ENCODE data around the gene JAML. TPM values are rescaled to one million over a fixed set of nuclear protein-coding genes. Genes with fewer than 3 reads are reported as not detected.

JAML gene
- 1 to 10 TPM in 5 of 6 donors, under 1 TPM in 1; 0.64 to 8.1 (median 3.3) TPM for polyA plus RNA-seq (ENCODE audit: low read depth in 6 of 6)

GRCh38 chr11:118224511-118225188, at the start of gene JAML:
TSS of gene JAML (minus strand) at chr11:118225011. CDS start at chr11:118214866, 10,145 bp downstream.
- Mint-ChIP-seq H3K9me3 (no peaks in the 10 kb centered on the region), H3K4me3 (peak within 1 kb of the TSS in 3 of 8 donors; percentile 23 to 81 (median 79)), H3K27me3 (peaks cover 7 to 29% (median 13%) of the 10 kb centered on the region in 3 donors), H3K36me3 (no peaks in the 10 kb centered on the region), H3K4me1 (peaks cover 40 to 60% (median 54%) of the 10 kb centered on the region in 3 donors), H3K27ac (peak within 1 kb of the TSS in 1 of 6 donors; percentile 58)
- peak; percentile 23 for DNase-seq
- peak; percentile 45 to 55 for ATAC-seq (ENCODE audit: low read depth in 2 of 2)

GRCh38 chr11:118274186-118274585, 49.4 kb upstream of the JAML start:
- Mint-ChIP-seq H3K9me3 (peaks cover 0 to 2% (median 0%) of the 10 kb centered on the region in 7 donors), H3K36me3 (no peaks in the 10 kb centered on the region), H3K27ac (peak overlapping the region in 1 of 6 donors; percentile 32), H3K4me3 (no peak overlapping the region), H3K27me3 (peaks cover 53 to 68% (median 58%) of the 10 kb centered on the region in 3 donors), H3K4me1 (no peaks in the 10 kb centered on the region)
- no peak for ATAC-seq (ENCODE audit: low read depth in 2 of 2)
- no peak for DNase-seq

- H3K27me3 Mint-ChIP-seq, result peaks cover 48 to 75% (median 59%) of the 10 kb centered on the region in 3 donors
- DNase-seq (no peak), ATAC-seq (ENCODE audit: low read depth in 2 of 2) (no peak)
- H3K4me1 Mint-ChIP-seq, result no peaks in the 10 kb centered on the region
- H3K9me3 Mint-ChIP-seq, result peaks cover 0 to 2% (median 0%) of the 10 kb centered on the region in 7 donors
- peak overlapping the region in 1 of 6 donors; percentile 20 for H3K27ac Mint-ChIP-seq
- H3K36me3 Mint-ChIP-seq, result no peaks in the 10 kb centered on the region
- H3K4me3 Mint-ChIP-seq, result no peak overlapping the region
Measured at GRCh38 chr11:118272001-118272400, 47.2 kb upstream of the JAML start.

DNA sequence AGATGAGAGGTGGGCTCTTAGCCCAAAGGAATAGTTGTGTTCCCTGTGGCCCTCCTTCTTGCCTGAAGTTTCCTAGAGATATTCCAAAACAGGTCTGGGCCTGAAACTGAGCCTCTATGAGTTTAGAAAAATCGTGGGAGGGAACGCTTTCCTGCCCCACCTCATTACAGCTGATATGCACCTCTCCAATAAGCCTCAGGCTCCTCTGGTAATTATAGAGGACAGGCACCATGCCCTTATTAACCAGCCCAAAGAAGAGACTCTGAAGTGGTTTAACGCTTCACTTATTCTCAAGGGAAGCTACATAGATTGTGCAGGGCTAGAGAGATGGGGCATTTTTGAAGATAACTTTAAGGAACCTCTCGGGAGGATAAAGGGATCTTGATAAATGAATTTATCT, 42.7 kb upstream of the JAML start:
- DNase-seq (no peak), ATAC-seq (ENCODE audit: low read depth in 2 of 2) (peak; percentile 28 to 41)
- Mint-ChIP-seq H3K27ac (peak overlapping the region in 1 of 6 donors; percentile 8), H3K9me3 (peaks cover 0 to 2% (median 0%) of the 10 kb centered on the region in 7 donors), H3K27me3 (peaks cover 61 to 74% (median 67%) of the 10 kb centered on the region in 3 donors), H3K4me1 (peaks cover 6 to 12% (median 9%) of the 10 kb centered on the region in 3 donors), H3K4me3 (no peak overlapping the region), H3K36me3 (no peaks in the 10 kb centered on the region)

GRCh38 chr11:118265954-118266353, 41.1 kb upstream of the JAML start:
- H3K4me1 Mint-ChIP-seq, result peaks cover 6 to 12% (median 9%) of the 10 kb centered on the region in 3 donors
- H3K36me3 Mint-ChIP-seq, result no peaks in the 10 kb centered on the region
- H3K4me3 Mint-ChIP-seq, result no peak overlapping the region
- ATAC-seq (ENCODE audit: low read depth in 2 of 2) (no peak), DNase-seq (no peak)
- peaks cover 65 to 73% (median 72%) of the 10 kb centered on the region in 3 donors for H3K27me3 Mint-ChIP-seq
- no peaks in the 10 kb centered on the region for H3K9me3 Mint-ChIP-seq
- H3K27ac Mint-ChIP-seq, result no peak overlapping the region

DNA sequence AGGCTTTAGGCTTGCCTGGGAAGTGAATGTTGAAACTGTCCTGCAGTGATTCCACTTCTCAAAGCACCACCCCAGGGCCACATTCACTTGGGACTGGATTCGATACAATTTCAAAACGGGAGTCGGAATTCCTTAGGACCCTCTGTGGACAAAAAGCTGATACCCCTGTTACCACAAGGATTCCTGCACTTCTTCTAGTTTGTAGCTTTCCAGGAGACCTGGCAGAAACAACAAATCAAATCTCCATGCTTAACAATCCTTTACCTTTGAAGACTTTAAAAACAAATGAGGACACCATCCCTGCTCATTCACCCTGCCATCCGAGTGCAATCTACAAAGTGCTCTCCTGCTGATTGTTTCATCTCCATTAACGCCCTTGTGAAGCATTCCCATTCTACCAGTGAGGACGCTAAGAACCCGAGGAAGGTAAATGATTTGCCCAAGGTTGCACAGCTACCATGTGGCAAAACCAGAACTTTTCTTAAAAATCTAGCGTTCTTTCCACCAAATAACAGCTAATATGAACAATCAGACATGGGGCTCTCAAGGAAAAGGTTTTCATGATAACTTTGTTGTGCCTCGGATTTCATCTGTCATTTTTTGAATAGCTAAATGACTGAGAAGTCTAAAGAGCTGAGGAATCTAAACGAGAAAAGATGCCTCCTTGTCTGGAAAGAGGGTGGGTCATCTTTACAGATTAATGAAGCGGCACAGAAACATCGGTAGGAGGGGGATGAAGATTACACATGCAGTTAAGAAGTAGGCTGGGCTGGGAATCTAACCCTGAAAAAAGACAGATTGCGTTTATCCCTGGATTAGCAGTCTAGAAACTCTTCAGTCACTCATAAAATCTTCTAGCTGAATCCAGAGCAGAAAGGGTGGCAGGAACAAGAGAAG, 40.0 kb upstream of the JAML start:
- no peak for ATAC-seq (ENCODE audit: low read depth in 2 of 2)
- H3K27ac Mint-ChIP-seq, result no peak overlapping the region

GRCh38 chr11:118263695-118264568, 39.1 kb upstream of the JAML start, which contains the start of gene MPZL2:
TSS of gene MPZL2 (minus strand) at chr11:118264297. CDS start at chr11:118264153, 144 bp downstream.
- DNase-seq (no peak), ATAC-seq (ENCODE audit: low read depth in 2 of 2) (peak; percentile 27 to 51)
- H3K36me3 Mint-ChIP-seq, result no peaks in the 10 kb centered on the region
- peaks cover 0 to 5% (median 0%) of the 10 kb centered on the region in 7 donors for H3K9me3 Mint-ChIP-seq
- peak within 1 kb of the TSS in 6 of 8 donors; percentile 11 to 78 (median 60) for H3K4me3 Mint-ChIP-seq
- peaks cover 6 to 12% (median 9%) of the 10 kb centered on the region in 3 donors for H3K4me1 Mint-ChIP-seq
- H3K27me3 Mint-ChIP-seq, result peaks cover 54 to 66% (median 61%) of the 10 kb centered on the region in 3 donors
- H3K27ac Mint-ChIP-seq, result peak within 1 kb of the TSS in 1 of 6 donors; percentile 16

More for the DNA sequence above, 40.0 kb upstream of the JAML start:
- Mint-ChIP-seq H3K4me3 (peak overlapping the region in 4 of 8 donors; percentile 43 to 78 (median 60)), H3K4me1 (peaks cover 6 to 12% (median 9%) of the 10 kb centered on the region in 3 donors), H3K27me3 (peaks cover 62 to 65% (median 62%) of the 10 kb centered on the region in 3 donors), H3K36me3 (no peaks in the 10 kb centered on the region), H3K9me3 (no peaks in the 10 kb centered on the region)
- no peak for DNase-seq

DNA sequence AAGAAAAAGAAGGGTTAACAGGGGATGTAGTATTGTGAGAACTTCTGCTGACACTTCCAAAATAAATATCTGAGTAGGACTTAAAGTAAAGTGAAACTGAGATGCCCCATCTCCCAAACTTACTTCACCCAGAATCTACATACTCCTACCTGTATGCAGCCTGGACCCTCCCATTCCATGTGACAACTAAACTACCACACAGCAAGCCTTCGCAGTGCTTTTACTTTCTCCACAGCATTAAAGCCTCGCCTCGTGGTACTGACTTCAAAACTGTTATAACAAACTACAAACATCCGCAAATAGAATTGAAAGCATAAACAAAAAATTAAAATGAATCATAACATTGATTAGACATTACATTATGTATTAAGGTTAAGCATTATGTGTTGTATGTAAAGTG, 38.3 kb upstream of the JAML start:
- H3K27ac Mint-ChIP-seq, result peak overlapping the region in 1 of 6 donors; percentile 16

DNA sequence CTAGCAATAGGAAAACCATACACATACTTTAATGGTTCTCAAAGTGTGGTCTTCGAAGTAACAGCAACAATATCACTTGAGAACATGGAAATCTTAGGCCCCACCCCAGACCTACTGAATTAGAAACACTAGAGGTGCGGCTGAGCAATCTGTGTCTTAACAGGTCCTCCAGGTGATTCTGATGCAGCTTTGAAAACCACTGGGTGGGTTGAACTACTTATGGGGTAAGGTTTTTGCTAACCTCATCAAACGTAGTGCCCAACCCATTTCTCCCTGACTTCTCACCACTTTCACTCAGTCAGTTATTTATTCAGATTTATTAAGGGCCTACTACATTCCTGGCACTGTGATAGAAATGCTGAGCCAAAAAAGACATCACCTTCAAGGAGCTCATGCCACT, 35.5 kb upstream of the JAML start:
- Mint-ChIP-seq H3K4me1 (peaks cover 6 to 12% (median 9%) of the 10 kb centered on the region in 3 donors), H3K36me3 (no peaks in the 10 kb centered on the region), H3K9me3 (peaks cover 0 to 10% (median 0%) of the 10 kb centered on the region in 7 donors), H3K4me3 (no peak overlapping the region), H3K27me3 (peaks cover 54 to 72% (median 65%) of the 10 kb centered on the region in 3 donors), H3K27ac (no peak overlapping the region)
- DNase-seq, result no peak
- no peak for ATAC-seq (ENCODE audit: low read depth in 2 of 2)

More for the DNA sequence above, 38.3 kb upstream of the JAML start:
- Mint-ChIP-seq H3K9me3 (peaks cover 0 to 10% (median 0%) of the 10 kb centered on the region in 7 donors), H3K4me3 (no peak overlapping the region), H3K36me3 (no peaks in the 10 kb centered on the region), H3K4me1 (peaks cover 6 to 12% (median 9%) of the 10 kb centered on the region in 3 donors), H3K27me3 (peaks cover 57 to 70% (median 69%) of the 10 kb centered on the region in 3 donors)
- no peak for DNase-seq
- no peak for ATAC-seq (ENCODE audit: low read depth in 2 of 2)

GRCh38 chr11:118259138-118259537, 34.3 kb upstream of the JAML start:
- peaks cover 54 to 72% (median 65%) of the 10 kb centered on the region in 3 donors for H3K27me3 Mint-ChIP-seq
- ATAC-seq (ENCODE audit: low read depth in 2 of 2) (no peak), DNase-seq (no peak)
- no peak overlapping the region for H3K27ac Mint-ChIP-seq
- no peak overlapping the region for H3K4me3 Mint-ChIP-seq
- H3K4me1 Mint-ChIP-seq, result peaks cover 3 to 8% (median 6%) of the 10 kb centered on the region in 3 donors
- H3K36me3 Mint-ChIP-seq, result no peaks in the 10 kb centered on the region
- peaks cover 0 to 10% (median 0%) of the 10 kb centered on the region in 7 donors for H3K9me3 Mint-ChIP-seq

DNA sequence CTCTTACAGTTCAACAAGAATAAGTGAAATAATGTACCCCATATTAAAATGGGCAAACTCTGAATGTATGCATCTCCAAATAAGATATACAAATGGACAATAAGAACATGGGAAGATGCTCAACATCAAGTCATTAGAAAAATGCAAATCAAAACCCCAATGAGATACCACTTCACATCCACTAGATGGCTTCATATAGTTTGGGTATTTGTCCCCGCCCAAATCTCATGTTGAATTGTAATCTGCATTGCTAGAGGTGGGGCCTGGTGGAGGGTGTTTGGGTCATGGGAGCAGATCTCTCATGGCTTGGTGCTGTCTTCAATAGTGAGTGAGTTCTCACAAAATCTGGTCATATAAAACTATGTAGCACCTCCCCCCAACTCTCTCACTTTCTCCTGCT, 33.6 kb upstream of the JAML start:
- no peak overlapping the region for H3K4me3 Mint-ChIP-seq
- DNase-seq (no peak), ATAC-seq (ENCODE audit: low read depth in 2 of 2) (peak in 1 of 2 donors; percentile 32)
- peaks cover 0 to 1% (median 0%) of the 10 kb centered on the region in 3 donors for H3K4me1 Mint-ChIP-seq
- peaks cover 0 to 10% (median 0%) of the 10 kb centered on the region in 7 donors for H3K9me3 Mint-ChIP-seq
- no peaks in the 10 kb centered on the region for H3K36me3 Mint-ChIP-seq
- peaks cover 47 to 64% (median 58%) of the 10 kb centered on the region in 3 donors for H3K27me3 Mint-ChIP-seq
- H3K27ac Mint-ChIP-seq, result no peak overlapping the region

GRCh38 chr11:118252688-118253087, 27.9 kb upstream of the JAML start:
- no peak for DNase-seq

More at GRCh38 chr11:118252688-118253087, 27.9 kb upstream of the JAML start:
- Mint-ChIP-seq H3K9me3 (peaks cover 0 to 6% (median 0%) of the 10 kb centered on the region in 7 donors), H3K36me3 (peaks cover 2 to 9% of the 10 kb centered on the region in 2 donors), H3K27ac (peak overlapping the region; percentile 98 to 100 (median 100)), H3K4me3 (peak overlapping the region; percentile 98 to 99 (median 98)), H3K4me1 (peaks cover 10 to 15% (median 14%) of the 10 kb centered on the region in 3 donors), H3K27me3 (peaks cover 17 to 32% (median 26%) of the 10 kb centered on the region in 3 donors)
- ATAC-seq (ENCODE audit: low read depth in 2 of 2), result peak in 1 of 2 donors; percentile 8
